ENCODE results near the gene NME3. TPM values are rescaled to one million over a fixed set of nuclear protein-coding genes. Genes with fewer than 3 reads are reported as not detected.

The NME3 gene
- total and polyA plus RNA-seq, 2 of the 13 experiments (the other 11 are each of a cell fraction or from before 2014, with no cell fraction given), result 10.4 to 15.9 TPM

- TF ChIP-seq ZBTB49 (CRISPR knock-in tag; IDR thresholded peaks at IDR 0.05; ENCODE audit: borderline replicate concordance) (no peak), TARDBP (CRISPR knock-in tag; IDR thresholded peaks at IDR 0.05) (peak; percentile 56; the same call in 1 of the 2 replicates), ZNF160 (CRISPR knock-in tag; IDR thresholded peaks at IDR 0.05) (no peak), ARNT (IDR thresholded peaks at IDR 0.05) (no peak), ZNF33A (CRISPR knock-in tag; IDR thresholded peaks at IDR 0.05; ENCODE audit: borderline replicate concordance) (no peak), RORA (CRISPR knock-in tag; IDR thresholded peaks at IDR 0.05) (peak; percentile 29; the same call in 1 of the 2 replicates), ZBTB2 (CRISPR knock-in tag; IDR thresholded peaks at IDR 0.05; ENCODE audit: low read depth) (peak; percentile 90), SIX4 (CRISPR knock-in tag; IDR thresholded peaks at IDR 0.05) (no peak), PBX2 (CRISPR knock-in tag; IDR thresholded peaks at IDR 0.05) (peak; percentile 94), TSC22D2 (CRISPR knock-in tag; IDR thresholded peaks at IDR 0.05; ENCODE audit: borderline replicate concordance) (0 out of 2 replicates have a peak, but pooled peaks have one; percentile 23), HNRNPLL (IDR thresholded peaks at IDR 0.05; ENCODE audit: low read depth, low read length, poor library complexity, severe bottlenecking) (peak; percentile 87), ZNF788 (CRISPR knock-in tag; IDR thresholded peaks at IDR 0.05; ENCODE audit: borderline replicate concordance) (no peak; the same call in 1 of the 2 replicates), NFYC (CRISPR knock-in tag; IDR thresholded peaks at IDR 0.05) (peak; percentile 98), SAP130 (CRISPR knock-in tag; IDR thresholded peaks at IDR 0.05; ENCODE audit: low read depth) (peak; percentile 94), HCFC1 (IDR thresholded peaks at IDR 0.05; ENCODE audit: low read depth, low read length) (peak; percentile 69), SP5 (CRISPR knock-in tag; IDR thresholded peaks at IDR 0.05; ENCODE audit: borderline replicate concordance, low read depth) (peak; percentile 31; the same call in 1 of the 2 replicates), ZNF331 (CRISPR knock-in tag; IDR thresholded peaks at IDR 0.05) (no peak), KLF15 (CRISPR knock-in tag; IDR thresholded peaks at IDR 0.05; ENCODE audit: borderline replicate concordance) (peak; percentile 45; the same call in 1 of the 2 replicates), RXRA (CRISPR knock-in tag; IDR thresholded peaks at IDR 0.05) (peak; percentile 59; the same call in 1 of the 2 replicates), RBFOX2 (IDR thresholded peaks at IDR 0.05; ENCODE audit: low read depth, low read length) (peak; percentile 85), ZSCAN5A (CRISPR knock-in tag; IDR thresholded peaks at IDR 0.05; ENCODE audit: borderline replicate concordance) (no peak)
Measured at GRCh38 chr16:1782408-1783264, 11.3 kb upstream of the NME3 start, which contains the start of the genes NUBP2 and SPSB3 (continued).

Measured in HepG2 (cell line).